WTC11 (cell line): Measurements from ENCODE around the gene AQP9.

Experiments
- CTCF ChIP-seq: fragments of 200-600 bp; IDR thresholded peaks from 2 replicates; pipeline ENCODE4 v1.8.0; 2022; ENCODE audit warnings: antibody characterized with exemption
- GABPB1 ChIP-seq: sonication (generic); formaldehyde crosslinking; IDR thresholded peaks from 2 replicates; pipeline ENCODE4 v1.8.1; 2023; ENCODE audit warnings: mild to moderate bottlenecking, missing genetic modification reagents
- MAX ChIP-seq: sonication (generic); formaldehyde crosslinking; IDR thresholded peaks from 2 replicates; pipeline ENCODE4 v1.8.0; 2022; ENCODE audit warnings: mild to moderate bottlenecking, missing genetic modification reagents
- USF2 ChIP-seq: sonication (generic); formaldehyde crosslinking; IDR thresholded peaks from 2 replicates; pipeline ENCODE4 v1.8.1; 2023; ENCODE audit warnings: mild to moderate bottlenecking, missing genetic modification reagents, moderate library complexity
- ZNF121 ChIP-seq: sonication (generic); formaldehyde crosslinking; IDR thresholded peaks from 2 replicates; pipeline ENCODE4 v1.8.0; 2023; ENCODE audit warnings: missing genetic modification reagents
- ZNF423 ChIP-seq: fragments of 250-450 bp; sonication (Bioruptor Pico); IDR thresholded peaks from 2 replicates; pipeline ENCODE4 v2.1.2; 2022; ENCODE audit warnings: mild to moderate bottlenecking, moderate library complexity
- TF ChIP-seq, protein P1 (sequence below): sonication (generic); formaldehyde crosslinking; IDR thresholded peaks from 2 replicates; pipeline ENCODE4 v1.8.0; 2023; ENCODE audit warnings: mild to moderate bottlenecking, missing genetic modification reagents
- TF ChIP-seq, protein P2 (sequence below): sonication (generic); formaldehyde crosslinking; IDR thresholded peaks from 2 replicates; pipeline ENCODE4 v1.8.1; 2022; ENCODE audit warnings: mild to moderate bottlenecking, missing genetic modification reagents, moderate library complexity, borderline replicate concordance
- TF ChIP-seq, protein P3 (sequence below): sonication (generic); formaldehyde crosslinking; IDR thresholded peaks from 2 replicates; pipeline ENCODE4 v1.8.0; 2023; ENCODE audit warnings: missing genetic modification reagents

DNA sequence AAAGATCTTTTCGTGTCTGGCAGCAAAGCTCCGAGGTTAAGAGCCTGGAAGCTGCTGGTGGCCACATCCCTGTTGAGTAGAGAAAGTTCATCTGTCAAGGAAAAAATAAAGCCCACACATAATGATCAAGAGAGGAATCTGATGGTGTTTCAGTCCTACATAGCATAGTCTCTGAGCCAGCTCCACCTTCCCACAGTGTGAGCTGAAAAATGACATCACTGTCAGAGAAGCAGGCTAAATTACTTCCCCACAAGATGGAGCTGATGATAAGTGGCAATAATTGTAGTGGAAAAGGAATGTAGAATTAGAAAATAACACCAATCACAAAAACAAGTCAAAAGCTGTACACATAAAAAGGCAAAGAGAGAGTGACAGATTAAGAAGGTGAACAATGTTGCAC, 84.5 kb downstream of the AQP9 start:
- TF ChIP-seq ZNF121 (CRISPR knock-in tag) (no peak), CTCF (no peak), USF2 (CRISPR knock-in tag) (no peak), ZNF423 (CRISPR knock-in tag) (no peak), MAX (CRISPR knock-in tag) (no peak), GABPB1 (CRISPR knock-in tag) (no peak)
- TF ChIP-seq, protein P1, sequence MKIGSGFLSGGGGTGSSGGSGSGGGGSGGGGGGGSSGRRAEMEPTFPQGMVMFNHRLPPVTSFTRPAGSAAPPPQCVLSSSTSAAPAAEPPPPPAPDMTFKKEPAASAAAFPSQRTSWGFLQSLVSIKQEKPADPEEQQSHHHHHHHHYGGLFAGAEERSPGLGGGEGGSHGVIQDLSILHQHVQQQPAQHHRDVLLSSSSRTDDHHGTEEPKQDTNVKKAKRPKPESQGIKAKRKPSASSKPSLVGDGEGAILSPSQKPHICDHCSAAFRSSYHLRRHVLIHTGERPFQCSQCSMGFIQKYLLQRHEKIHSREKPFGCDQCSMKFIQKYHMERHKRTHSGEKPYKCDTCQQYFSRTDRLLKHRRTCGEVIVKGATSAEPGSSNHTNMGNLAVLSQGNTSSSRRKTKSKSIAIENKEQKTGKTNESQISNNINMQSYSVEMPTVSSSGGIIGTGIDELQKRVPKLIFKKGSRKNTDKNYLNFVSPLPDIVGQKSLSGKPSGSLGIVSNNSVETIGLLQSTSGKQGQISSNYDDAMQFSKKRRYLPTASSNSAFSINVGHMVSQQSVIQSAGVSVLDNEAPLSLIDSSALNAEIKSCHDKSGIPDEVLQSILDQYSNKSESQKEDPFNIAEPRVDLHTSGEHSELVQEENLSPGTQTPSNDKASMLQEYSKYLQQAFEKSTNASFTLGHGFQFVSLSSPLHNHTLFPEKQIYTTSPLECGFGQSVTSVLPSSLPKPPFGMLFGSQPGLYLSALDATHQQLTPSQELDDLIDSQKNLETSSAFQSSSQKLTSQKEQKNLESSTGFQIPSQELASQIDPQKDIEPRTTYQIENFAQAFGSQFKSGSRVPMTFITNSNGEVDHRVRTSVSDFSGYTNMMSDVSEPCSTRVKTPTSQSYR (CRISPR knock-in tag) = no peak
- TF ChIP-seq, protein P2, sequence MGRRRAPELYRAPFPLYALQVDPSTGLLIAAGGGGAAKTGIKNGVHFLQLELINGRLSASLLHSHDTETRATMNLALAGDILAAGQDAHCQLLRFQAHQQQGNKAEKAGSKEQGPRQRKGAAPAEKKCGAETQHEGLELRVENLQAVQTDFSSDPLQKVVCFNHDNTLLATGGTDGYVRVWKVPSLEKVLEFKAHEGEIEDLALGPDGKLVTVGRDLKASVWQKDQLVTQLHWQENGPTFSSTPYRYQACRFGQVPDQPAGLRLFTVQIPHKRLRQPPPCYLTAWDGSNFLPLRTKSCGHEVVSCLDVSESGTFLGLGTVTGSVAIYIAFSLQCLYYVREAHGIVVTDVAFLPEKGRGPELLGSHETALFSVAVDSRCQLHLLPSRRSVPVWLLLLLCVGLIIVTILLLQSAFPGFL (CRISPR knock-in tag) = no peak
- TF ChIP-seq, protein P3, sequence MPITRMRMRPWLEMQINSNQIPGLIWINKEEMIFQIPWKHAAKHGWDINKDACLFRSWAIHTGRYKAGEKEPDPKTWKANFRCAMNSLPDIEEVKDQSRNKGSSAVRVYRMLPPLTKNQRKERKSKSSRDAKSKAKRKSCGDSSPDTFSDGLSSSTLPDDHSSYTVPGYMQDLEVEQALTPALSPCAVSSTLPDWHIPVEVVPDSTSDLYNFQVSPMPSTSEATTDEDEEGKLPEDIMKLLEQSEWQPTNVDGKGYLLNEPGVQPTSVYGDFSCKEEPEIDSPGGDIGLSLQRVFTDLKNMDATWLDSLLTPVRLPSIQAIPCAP (CRISPR knock-in tag) = no peak
